ES-I3 (cell line): ENCODE results near the gene TMEM176B.

ENCODE experiments used
- H3K36me3 ChIP-seq: 2 replicates; pipeline ENCODE4 v1.6.1; 2013; ENCODE audit warnings: mild to moderate bottlenecking, low read length, control low read depth, moderate library complexity; ENCODE audit not compliant: insufficient read depth
- H3K4me1 ChIP-seq: 2 replicates; pipeline ENCODE4 v1.6.1; 2013; ENCODE audit warnings: mild to moderate bottlenecking, control low read depth, low read length; ENCODE audit not compliant: insufficient read depth
- H3K9ac ChIP-seq: 2 replicates; pipeline ENCODE4 v1.6.1; 2013; ENCODE audit warnings: low read depth, mild to moderate bottlenecking, low read length, moderate library complexity
- H3K9me3 ChIP-seq: 2 replicates; pipeline ENCODE4 v1.6.1; 2013; ENCODE audit warnings: mild to moderate bottlenecking, low read length, moderate library complexity; ENCODE audit not compliant: control insufficient read depth, insufficient read depth

Gene TMEM176B

DNA sequence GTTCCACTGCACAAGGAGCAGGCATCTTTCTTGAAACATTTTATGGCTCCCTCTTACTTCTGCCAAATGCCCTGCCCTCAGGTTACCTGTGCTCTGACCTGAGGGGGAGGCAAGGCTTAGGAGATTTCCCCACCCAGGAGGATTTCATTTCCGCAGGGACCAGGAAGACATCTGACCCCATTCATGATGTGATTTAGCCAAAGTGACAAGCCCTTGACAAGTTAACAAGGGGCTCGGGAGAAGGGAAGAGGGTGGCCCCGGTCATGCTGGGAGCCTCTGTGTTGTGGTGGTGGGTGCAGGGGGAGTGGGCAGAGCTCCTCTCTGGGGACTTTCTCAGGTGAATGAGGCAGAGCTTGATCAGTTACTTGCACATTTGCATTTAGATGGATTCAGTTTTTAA lies 44.0 kb downstream of the TMEM176B start:
- Histone ChIP-seq H3K9me3 (no peaks in the 10 kb centered on the region), H3K9ac (no peak overlapping the region), H3K4me1 (no peaks in the 10 kb centered on the region), H3K36me3 (no peaks in the 10 kb centered on the region)

GRCh38 chr7:150755473-150756099 lies 44.6 kb downstream of the TMEM176B start:
- Histone ChIP-seq H3K9ac (no peak overlapping the region), H3K9me3 (no peaks in the 10 kb centered on the region), H3K36me3 (no peaks in the 10 kb centered on the region), H3K4me1 (no peaks in the 10 kb centered on the region)

DNA sequence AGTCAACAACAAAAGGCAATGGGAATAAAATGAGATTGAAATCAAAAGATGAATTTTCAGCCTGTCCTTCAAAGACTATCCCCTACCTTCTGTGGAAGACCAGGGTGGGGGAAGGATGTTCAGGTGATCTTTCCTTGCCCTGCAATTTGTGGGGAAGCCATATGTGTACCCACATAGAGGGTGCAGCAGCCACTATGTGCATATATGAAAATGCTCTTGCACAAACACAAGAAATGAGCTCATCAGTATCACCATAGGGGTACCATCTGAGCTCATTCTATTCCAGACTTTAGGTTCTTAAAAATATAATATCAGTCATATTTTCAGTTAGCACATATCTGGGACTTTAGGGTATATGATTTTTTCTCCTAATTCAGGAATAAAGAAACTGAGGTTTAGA lies 45.2 kb downstream of the TMEM176B start:
- Histone ChIP-seq H3K36me3 (no peaks in the 10 kb centered on the region), H3K9ac (no peak overlapping the region), H3K4me1 (no peaks in the 10 kb centered on the region), H3K9me3 (no peaks in the 10 kb centered on the region)

DNA sequence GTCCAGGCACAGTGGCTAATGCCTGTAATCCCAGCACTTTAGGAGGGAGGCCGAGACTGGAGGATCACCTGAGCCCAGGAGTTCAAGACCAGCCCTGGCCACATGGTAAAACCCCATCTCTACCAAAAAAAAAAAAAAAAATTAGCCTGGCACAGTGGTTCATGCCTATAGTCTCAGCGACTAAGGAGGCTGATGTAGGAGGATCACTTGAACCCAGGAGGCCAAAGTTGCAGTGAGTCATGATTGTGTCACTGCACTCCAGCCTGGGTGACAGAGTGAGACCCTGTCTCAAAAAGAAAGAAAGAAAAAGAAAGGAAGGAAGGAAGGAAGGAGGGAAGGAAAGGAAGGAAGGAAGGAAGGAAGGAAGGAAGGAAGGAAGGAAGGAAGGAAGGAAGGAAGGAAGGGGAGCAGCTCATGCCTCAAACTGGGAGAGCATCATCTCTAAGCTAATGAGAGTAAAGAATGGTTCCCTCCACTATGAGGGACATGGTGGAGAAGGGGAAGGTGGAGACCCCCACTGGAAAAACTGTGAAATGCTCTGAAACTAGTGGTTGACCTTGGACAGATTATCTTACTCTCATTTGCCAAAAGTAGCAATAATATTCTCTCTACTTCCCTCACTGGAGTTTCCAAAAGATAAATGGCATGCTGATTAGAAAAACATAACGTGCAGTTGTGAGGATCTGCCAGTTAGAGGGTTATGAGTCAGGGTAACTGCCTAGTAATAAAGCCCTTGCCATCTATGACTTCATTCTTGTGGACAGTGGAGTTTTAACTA lies 46.1 kb downstream of the TMEM176B start:
- Histone ChIP-seq H3K9me3 (no peaks in the 10 kb centered on the region), H3K4me1 (no peaks in the 10 kb centered on the region), H3K36me3 (no peaks in the 10 kb centered on the region), H3K9ac (no peak overlapping the region)

DNA sequence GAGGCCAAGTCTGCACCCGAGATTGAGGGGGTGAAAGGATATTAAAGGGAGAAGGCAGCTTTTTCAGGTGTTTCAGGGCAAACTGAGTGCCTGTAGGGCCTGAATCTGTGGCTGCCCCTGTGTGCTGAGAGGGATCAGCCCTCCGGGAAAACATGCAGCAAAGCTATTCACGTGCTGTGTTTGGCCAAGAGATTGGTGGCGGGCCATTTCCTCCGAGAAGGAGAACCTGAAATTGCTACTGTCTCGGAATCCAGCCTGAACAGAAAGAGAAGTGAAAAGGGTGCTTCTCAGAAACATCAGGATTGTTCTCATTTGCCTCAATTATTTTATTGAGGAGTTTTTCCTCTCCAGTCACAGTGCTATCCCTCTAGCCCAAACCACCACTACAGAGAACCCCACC lies 46.9 kb downstream of the TMEM176B start:
- Histone ChIP-seq H3K36me3 (no peaks in the 10 kb centered on the region), H3K9ac (no peak overlapping the region), H3K4me1 (no peaks in the 10 kb centered on the region), H3K9me3 (no peaks in the 10 kb centered on the region)

- H3K4me1 ChIP-seq = no peaks in the 10 kb centered on the region
- H3K9me3 ChIP-seq = no peaks in the 10 kb centered on the region
- no peaks in the 10 kb centered on the region for H3K36me3 ChIP-seq
- H3K9ac ChIP-seq = no peak overlapping the region
Measured at GRCh38 chr7:150751702-150752101, 48.5 kb downstream of the TMEM176B start.

GRCh38 chr7:150748376-150748775 lies 51.8 kb downstream of the TMEM176B start:
- Histone ChIP-seq H3K4me1 (no peaks in the 10 kb centered on the region), H3K9me3 (no peaks in the 10 kb centered on the region), H3K9ac (no peak overlapping the region), H3K36me3 (no peaks in the 10 kb centered on the region)

DNA sequence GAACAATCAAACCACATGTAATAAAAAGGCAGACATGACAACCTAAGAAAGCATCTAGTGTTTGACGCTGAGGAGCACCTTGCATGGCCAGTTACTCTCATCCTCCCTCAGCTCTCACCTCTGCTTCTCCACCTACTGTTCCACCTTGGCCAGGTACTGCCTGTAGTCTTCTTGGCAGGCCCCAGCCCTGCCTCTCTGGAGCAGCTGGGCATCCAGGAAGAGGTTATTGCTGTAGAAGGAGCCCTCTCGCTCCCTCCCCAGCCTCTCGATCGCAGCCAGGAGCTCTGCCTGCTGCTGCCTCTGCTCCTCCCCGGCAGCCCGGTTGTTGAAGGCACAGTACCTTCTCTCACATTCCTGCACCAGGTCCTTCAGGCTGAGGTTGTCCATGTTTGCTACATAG lies 53.2 kb downstream of the TMEM176B start:
- Histone ChIP-seq H3K4me1 (no peaks in the 10 kb centered on the region), H3K9ac (no peak overlapping the region), H3K9me3 (no peaks in the 10 kb centered on the region), H3K36me3 (no peaks in the 10 kb centered on the region)

DNA sequence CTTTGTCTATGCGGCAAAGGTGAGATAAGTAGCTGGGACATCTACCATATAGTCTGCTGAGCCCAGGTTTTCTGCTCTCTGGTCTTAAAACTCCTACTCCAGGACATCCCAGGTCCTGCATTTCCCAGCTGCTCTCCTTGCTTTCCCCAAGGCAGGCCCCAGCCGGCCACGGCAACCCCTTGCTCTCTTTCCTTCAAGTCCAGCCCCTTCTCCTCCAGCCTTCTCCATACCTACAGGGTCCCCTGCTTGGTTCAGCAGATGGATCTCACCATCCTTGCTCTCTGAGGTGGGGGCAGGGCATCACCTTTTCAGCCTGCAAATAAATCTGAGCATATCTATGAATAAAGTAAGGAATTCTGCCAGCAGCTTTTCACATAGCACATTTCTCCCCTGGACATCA lies 54.3 kb downstream of the TMEM176B start:
- H3K4me1 ChIP-seq = no peaks in the 10 kb centered on the region
- no peaks in the 10 kb centered on the region for H3K36me3 ChIP-seq
- no peak overlapping the region for H3K9ac ChIP-seq
- no peaks in the 10 kb centered on the region for H3K9me3 ChIP-seq

DNA sequence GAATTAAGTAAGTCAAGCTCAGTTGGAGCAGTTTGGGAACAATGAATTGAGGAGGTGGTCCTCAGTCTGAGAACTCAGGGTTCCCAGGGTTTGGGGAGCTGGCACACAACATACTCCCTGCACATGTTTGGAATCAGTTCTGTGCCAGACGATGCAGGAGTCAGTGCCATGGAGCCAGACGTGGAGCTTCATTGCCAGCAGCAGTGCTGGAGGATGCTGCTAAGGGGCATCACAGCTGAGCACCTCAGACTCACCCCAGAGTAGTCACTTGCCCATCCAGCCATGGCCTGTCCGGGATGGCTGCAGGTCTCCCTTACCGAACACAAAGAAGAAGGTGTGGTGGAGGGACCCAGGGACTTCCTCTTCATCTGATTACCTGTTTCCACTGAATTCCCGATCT lies 55.1 kb downstream of the TMEM176B start:
- H3K36me3 ChIP-seq = no peaks in the 10 kb centered on the region
- no peaks in the 10 kb centered on the region for H3K9me3 ChIP-seq
- no peaks in the 10 kb centered on the region for H3K4me1 ChIP-seq
- no peak overlapping the region for H3K9ac ChIP-seq

DNA sequence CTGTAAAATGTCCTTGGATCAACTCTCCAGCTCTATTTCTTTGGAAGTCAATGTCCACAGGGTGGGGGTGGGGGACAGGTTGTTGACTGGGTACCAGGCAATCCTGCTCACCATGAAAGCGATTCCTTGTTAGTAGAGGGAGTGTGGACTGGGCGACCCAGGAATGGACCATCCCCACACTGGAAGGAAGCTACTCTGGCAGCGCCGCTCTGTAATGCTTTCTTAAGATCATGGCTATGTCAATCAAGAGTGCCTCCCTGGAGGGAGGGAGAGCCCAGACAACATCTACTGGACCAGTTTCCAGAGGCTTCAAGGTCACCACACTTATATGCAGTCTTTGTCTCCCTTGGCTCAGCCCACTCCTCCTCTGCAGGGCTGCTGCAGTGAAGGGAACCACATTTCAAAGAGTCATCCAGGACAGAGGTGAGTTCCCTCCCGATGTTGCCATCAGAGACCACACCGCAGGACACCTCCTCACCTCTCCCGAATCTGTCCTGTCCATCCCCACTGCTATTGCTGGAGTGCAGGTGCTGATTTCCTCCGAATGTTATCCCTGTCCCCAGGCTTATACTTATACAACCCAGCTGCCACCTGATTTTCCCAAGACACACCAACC lies 56.0 kb downstream of the TMEM176B start:
- H3K9me3 ChIP-seq = no peaks in the 10 kb centered on the region
- no peaks in the 10 kb centered on the region for H3K4me1 ChIP-seq
- no peaks in the 10 kb centered on the region for H3K36me3 ChIP-seq
- H3K9ac ChIP-seq = no peak overlapping the region

DNA sequence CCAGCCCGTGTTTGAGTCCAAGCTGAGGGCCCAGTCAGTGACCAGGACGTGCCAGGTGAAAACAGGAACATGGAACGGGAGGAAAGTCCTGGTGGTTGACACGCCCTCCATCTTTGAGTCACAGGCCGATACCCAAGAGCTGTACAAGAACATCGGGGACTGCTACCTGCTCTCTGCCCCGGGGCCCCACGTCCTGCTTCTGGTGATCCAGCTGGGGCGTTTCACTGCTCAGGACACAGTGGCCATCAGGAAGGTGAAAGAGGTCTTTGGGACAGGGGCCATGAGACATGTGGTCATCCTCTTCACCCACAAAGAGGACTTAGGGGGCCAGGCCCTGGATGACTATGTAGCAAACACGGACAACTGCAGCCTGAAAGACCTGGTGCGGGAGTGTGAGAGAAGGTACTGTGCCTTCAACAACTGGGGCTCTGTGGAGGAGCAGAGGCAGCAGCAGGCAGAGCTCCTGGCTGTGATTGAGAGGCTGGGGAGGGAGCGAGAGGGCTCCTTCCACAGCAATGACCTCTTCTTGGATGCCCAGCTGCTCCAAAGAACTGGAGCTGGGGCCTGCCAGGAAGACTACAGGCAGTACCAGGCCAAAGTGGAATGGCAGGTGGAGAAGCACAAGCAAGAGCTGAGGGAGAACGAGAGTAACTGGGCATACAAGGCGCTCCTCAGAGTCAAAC lies 57.7 kb downstream of the TMEM176B start:
- Histone ChIP-seq H3K4me1 (no peaks in the 10 kb centered on the region), H3K36me3 (no peaks in the 10 kb centered on the region), H3K9ac (no peak overlapping the region), H3K9me3 (no peaks in the 10 kb centered on the region)
